Muscle layer of colon (tissue), 2 donors: ENCODE results near the gene GPC6.

ENCODE experiments used
- H3K27ac ChIP-seq: one replicate; pipeline ENCODE4 v1.7.0; 2013; ENCODE audit warnings: low read depth, mild to moderate bottlenecking, low read length, moderate library complexity
- H3K27me3 ChIP-seq, 2 donors: one replicate each; pipeline ENCODE4 v1.7.0; 2013; ENCODE audit warnings: low read length in 2 of 2, mild to moderate bottlenecking in 2 of 2; ENCODE audit not compliant: insufficient read depth in 2 of 2, control insufficient read depth in 1 of 2
- H3K36me3 ChIP-seq: one replicate; pipeline ENCODE4 v1.7.0; 2013; ENCODE audit warnings: mild to moderate bottlenecking, low read length; ENCODE audit not compliant: insufficient read depth
- H3K4me1 ChIP-seq: one replicate; pipeline ENCODE4 v1.7.0; 2013; ENCODE audit warnings: mild to moderate bottlenecking, low read length; ENCODE audit not compliant: insufficient read depth
- H3K4me3 ChIP-seq, 2 donors: one replicate each; pipeline ENCODE4 v1.7.0; 2013; ENCODE audit warnings: low read length in 2 of 2, low read depth in 1 of 2, mild to moderate bottlenecking in 1 of 2, moderate library complexity in 1 of 2
- H3K9ac ChIP-seq: one replicate; pipeline ENCODE4 v1.7.0; 2013; ENCODE audit warnings: low read length
- H3K9me3 ChIP-seq: one replicate; pipeline ENCODE4 v1.7.0; 2013; ENCODE audit warnings: mild to moderate bottlenecking, low read length
- donor health status: abdominal sarcoma.
- donor health status: Adenocarcinoma of cecum.

The GPC6 gene

DNA sequence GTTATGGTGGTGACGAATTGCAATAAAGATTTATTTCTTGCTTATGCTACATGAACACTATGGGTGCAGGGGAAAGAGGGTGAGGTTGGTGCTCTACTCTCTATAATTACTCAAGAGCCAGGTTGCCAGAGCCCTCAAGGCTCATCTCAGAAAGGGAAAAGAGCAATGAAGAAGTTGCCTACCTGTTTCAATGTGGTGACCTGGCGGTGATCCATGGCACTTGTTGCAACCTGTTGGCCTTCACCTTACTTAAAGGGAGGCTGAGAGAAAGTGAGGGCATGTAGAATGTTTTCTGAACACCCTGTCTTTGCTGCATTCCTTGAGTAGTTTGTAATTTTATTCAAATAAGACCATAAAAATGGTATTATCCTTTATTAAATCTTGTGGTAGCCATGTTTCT, 394.4 kb downstream of the GPC6 start:
- Histone ChIP-seq H3K27ac (no peak overlapping the region), H3K36me3 (no peaks in the 10 kb centered on the region), H3K9me3 (no peaks in the 10 kb centered on the region), H3K9ac (no peak overlapping the region), H3K27me3 (no peaks in the 10 kb centered on the region), H3K4me3 (no peak overlapping the region), H3K4me1 (no peaks in the 10 kb centered on the region)

DNA sequence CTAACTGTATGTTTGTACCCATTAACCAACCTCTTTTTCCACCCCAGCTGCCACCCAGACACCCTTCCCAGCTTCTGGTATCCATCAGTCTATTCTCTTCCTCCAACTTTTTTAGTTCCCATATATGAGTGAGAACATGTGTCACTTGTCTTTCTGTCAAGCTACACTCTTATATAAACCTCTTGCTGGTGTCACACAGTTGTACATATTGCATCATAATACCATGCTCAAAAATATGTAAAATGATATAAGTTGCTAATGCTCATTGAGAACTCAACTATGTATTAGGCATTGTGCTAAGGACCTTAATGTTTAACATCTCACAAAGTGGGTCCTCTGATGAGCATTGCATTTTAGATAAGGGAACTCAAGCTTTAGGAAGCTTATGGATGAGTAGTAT, 395.4 kb downstream of the GPC6 start:
- Histone ChIP-seq H3K4me3 (no peak overlapping the region), H3K4me1 (no peaks in the 10 kb centered on the region), H3K36me3 (no peaks in the 10 kb centered on the region), H3K27ac (no peak overlapping the region), H3K27me3 (no peaks in the 10 kb centered on the region), H3K9ac (no peak overlapping the region), H3K9me3 (no peaks in the 10 kb centered on the region)

DNA sequence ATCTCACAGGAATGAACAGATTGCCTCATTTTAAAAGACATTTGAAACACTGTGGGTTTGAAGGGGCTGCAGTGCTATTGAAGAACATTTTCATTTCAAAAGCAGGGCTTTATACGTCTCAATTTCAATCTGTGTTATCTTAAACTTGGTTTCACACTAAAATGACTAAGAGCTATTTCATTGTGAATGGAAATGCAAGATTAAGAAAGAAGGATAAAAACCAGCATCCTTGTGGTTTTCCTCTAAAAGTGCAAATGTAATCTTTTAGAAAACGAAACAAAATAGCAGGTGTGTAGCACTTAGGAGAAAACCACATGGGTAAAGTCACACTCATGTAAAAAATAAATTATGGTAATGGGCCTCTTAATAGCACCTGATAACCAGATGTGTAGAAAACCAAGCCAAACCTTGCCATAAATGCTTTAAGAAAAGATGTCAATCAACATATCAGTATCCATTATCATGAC, 397.7 kb downstream of the GPC6 start:
- Histone ChIP-seq H3K27me3 (no peaks in the 10 kb centered on the region), H3K36me3 (no peaks in the 10 kb centered on the region), H3K9ac (no peak overlapping the region), H3K27ac (no peak overlapping the region), H3K9me3 (no peaks in the 10 kb centered on the region), H3K4me3 (no peak overlapping the region), H3K4me1 (no peaks in the 10 kb centered on the region)

DNA sequence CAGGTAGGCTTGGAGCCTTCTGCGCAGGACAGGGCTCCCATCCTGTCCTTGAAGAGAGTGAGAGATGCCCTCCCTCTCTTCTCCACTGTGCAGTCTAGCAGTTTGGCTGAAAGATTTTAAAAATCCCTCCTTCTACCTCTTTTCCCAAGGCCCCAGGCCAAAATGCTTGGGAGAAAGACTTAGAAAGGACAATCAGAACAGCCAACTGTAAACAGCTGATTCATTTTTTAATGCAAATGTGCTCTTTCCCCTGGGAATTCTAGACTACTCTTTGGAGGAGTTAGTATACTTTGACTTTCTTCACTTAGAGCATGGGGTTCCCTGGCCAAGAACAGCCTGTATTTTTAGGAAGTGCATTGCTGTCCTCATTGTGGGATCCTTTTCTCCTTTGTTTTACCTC, 398.9 kb downstream of the GPC6 start:
- Histone ChIP-seq H3K9ac (no peak overlapping the region), H3K4me3 (no peak overlapping the region), H3K27ac (no peak overlapping the region), H3K4me1 (no peaks in the 10 kb centered on the region), H3K27me3 (no peaks in the 10 kb centered on the region), H3K9me3 (no peaks in the 10 kb centered on the region), H3K36me3 (no peaks in the 10 kb centered on the region)

DNA sequence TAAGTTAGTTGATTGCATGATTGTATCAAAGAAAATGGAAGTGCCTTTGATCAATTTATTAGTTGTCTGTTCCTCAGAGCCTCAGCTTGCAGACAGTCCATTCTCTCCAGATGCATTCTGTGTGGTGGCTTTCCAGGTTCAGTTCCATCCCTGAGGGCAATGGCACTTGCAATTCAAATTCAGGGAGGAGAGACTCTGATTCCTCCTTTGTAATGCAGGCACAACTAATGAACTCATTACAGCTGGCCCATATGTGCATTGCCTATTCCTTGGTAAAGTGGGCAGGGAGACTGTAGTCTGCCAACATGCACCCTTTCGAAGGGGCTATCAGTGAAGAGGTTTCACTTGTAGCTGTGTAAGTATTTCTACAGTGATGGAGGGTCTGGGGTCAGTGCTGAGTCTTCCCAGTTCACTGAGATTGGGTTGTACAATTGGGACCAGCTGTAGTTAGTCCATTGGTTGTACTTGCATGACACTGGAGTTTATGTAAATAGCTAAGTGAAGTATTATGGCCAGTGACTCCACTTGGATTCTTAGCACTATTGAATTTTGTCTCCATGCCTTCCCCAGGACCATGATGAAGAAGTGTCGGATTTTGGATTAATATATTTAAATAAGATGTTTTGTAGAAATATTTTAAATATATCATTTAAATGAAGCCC, 401.7 kb downstream of the GPC6 start:
- Histone ChIP-seq H3K4me1 (no peaks in the 10 kb centered on the region), H3K4me3 (no peak overlapping the region), H3K9ac (no peak overlapping the region), H3K27me3 (no peaks in the 10 kb centered on the region), H3K9me3 (no peaks in the 10 kb centered on the region), H3K27ac (no peak overlapping the region), H3K36me3 (no peaks in the 10 kb centered on the region)

DNA sequence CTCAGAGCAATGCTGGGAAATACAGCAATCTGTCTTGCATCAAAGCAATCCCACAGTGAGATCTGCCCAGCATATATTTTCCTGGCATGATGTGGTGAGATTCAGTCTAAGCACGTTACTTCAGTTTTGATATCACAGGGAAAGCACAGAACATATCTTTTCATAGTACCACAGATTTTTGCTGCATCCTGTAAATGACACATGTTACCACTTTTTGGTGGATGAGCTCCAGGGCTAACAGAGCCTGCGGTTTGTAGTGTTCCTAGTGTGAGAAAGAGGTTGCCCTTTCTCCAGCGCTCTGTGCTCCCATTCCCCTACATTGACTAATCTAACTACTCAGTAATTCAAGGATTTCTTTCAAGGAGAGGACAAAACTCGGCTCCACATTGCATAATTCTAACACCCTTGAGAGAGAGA, 409.0 kb downstream of the GPC6 start:
- H3K4me1 ChIP-seq: no peaks in the 10 kb centered on the region
- H3K4me3 ChIP-seq: no peak overlapping the region
- no peaks in the 10 kb centered on the region for H3K27me3 ChIP-seq
- H3K27ac ChIP-seq: no peak overlapping the region
- no peaks in the 10 kb centered on the region for H3K9me3 ChIP-seq
- no peaks in the 10 kb centered on the region for H3K36me3 ChIP-seq
- no peak overlapping the region for H3K9ac ChIP-seq

DNA sequence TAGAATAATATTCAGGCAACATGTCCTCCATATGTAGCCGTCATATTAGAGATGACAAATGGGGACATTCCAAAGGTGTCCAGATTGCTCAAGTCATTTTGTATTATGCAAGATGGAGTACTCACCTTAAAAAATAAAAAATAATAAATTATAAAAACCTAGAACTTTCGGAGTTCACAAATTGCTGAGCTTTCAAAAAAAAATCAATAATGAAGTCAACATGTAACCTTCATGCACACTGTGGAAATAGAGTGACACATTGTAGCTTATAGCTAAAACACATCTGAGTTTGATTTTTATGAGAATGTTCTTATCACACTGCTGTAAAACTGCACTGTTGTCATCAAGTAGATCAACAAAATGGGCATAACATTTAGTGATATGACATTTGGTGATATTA, 411.2 kb downstream of the GPC6 start:
- no peak overlapping the region for H3K4me3 ChIP-seq
- no peaks in the 10 kb centered on the region for H3K27me3 ChIP-seq
- no peak overlapping the region for H3K27ac ChIP-seq
- no peaks in the 10 kb centered on the region for H3K4me1 ChIP-seq
- H3K36me3 ChIP-seq: no peaks in the 10 kb centered on the region
- H3K9ac ChIP-seq: no peak overlapping the region
- H3K9me3 ChIP-seq: no peaks in the 10 kb centered on the region

DNA sequence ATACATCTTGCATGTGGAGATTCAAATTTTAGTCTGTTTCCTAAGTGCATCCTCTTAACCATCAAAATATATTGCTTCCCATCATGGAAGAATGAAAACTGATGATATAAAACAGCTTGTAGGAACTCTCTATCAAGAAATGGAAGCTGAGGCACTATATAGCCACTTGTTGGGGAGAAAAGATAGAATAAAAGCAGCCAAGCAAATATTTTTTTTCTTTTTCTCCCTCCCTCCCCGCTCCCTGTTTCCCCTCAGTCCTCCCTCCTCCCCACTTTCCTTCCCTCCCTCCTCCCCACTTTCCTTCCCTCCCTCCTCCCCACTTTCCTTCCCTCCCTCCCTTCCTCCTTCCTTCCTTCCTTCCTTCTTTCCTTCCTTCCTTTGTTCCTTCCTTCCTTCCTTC, 413.8 kb downstream of the GPC6 start:
- no peaks in the 10 kb centered on the region for H3K36me3 ChIP-seq

DNA sequence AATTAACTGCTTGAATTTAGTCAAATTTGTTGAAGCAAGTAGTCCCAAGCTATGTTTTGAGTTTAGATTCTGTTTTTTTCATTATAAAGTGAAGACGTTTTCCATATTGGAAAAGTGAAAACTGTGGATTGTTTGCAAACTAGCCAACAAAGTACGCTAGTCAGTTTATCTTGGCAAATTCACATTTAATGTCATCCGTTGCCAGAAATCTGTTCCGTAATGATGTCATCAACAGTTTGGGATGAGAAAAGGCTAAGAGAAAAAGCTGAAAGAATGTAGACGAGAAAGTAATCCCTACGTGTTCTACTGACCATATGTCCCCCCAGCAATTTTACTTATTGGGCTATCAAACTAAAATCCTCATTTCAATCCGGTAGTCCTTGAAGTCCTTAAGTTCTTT, 419.6 kb downstream of the GPC6 start:
- no peaks in the 10 kb centered on the region for H3K4me1 ChIP-seq
- no peaks in the 10 kb centered on the region for H3K36me3 ChIP-seq
- H3K9ac ChIP-seq: no peak overlapping the region
- H3K9me3 ChIP-seq: no peaks in the 10 kb centered on the region
- no peak overlapping the region for H3K27ac ChIP-seq
- no peak overlapping the region for H3K4me3 ChIP-seq
- no peaks in the 10 kb centered on the region for H3K27me3 ChIP-seq

More for the DNA sequence above, 413.8 kb downstream of the GPC6 start:
- H3K4me3 ChIP-seq: no peak overlapping the region
- H3K9ac ChIP-seq: no peak overlapping the region
- H3K27ac ChIP-seq: no peak overlapping the region
- H3K4me1 ChIP-seq: no peaks in the 10 kb centered on the region
- H3K27me3 ChIP-seq: no peaks in the 10 kb centered on the region
- H3K9me3 ChIP-seq: no peaks in the 10 kb centered on the region

DNA sequence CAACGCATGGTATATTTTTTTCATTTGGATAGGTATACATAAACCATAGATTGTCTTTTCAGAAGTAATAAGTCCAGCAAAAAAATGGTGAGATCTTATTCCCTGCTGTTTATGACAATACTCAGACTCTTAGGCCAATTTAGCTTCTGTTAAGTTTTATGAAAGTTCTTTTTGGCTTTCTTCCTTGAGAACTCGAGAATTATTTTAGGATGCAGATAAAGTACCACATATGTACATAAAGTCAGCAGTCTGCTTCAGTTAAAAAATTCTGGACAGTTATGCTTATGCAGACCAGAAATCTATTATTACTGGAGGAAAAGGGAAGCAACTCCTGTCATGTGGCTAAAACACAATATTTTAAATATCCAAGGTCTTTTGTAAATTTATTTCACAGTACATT, 422.9 kb downstream of the GPC6 start:
- Histone ChIP-seq H3K4me3 (no peak overlapping the region), H3K9me3 (no peaks in the 10 kb centered on the region), H3K27ac (no peak overlapping the region), H3K27me3 (no peaks in the 10 kb centered on the region), H3K4me1 (no peaks in the 10 kb centered on the region), H3K36me3 (no peaks in the 10 kb centered on the region), H3K9ac (no peak overlapping the region)

DNA sequence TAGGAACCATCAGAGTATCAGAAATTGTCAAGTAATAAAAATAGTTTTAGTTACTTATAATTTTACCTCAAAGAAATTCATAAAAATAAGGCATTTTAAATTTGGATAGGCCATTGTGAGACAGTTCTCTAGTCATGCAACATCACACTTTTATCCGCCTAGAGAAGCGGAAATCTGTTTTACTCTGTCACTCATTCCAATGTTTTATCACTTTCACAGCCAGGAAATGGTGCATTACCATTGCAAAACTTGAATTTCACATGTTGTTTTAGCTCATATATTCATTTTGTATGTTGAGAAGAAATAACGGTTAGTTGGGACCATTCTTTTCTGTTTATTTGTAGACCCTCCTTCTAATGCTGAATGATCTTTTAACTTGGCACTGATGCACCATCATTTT, 427.2 kb downstream of the GPC6 start:
- Histone ChIP-seq H3K4me1 (no peaks in the 10 kb centered on the region), H3K9me3 (no peaks in the 10 kb centered on the region), H3K27ac (no peak overlapping the region), H3K9ac (no peak overlapping the region), H3K36me3 (no peaks in the 10 kb centered on the region), H3K4me3 (no peak overlapping the region), H3K27me3 (no peaks in the 10 kb centered on the region)

DNA sequence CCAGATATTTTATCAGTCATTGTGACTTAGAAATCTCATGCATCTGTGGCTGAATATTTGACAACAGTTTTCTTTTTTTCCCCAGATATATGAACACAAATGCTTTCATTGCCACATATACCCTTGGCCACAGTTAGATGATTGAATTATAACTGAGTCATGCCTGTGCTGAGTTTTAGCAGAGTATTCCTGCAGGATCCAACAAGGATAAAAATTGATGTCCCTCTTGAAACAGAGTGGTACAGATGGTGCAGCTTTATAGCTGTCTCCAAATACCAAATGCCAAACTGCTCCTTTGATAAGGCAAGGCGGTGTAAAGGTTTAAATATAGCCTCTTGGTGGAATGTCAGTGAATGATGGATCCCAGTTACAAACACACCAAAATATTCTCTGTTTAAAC, 428.5 kb downstream of the GPC6 start:
- Histone ChIP-seq H3K27me3 (no peaks in the 10 kb centered on the region), H3K9me3 (no peaks in the 10 kb centered on the region), H3K4me3 (no peak overlapping the region), H3K4me1 (no peaks in the 10 kb centered on the region), H3K9ac (no peak overlapping the region), H3K36me3 (no peaks in the 10 kb centered on the region), H3K27ac (no peak overlapping the region)
